ENCODE results near the gene NKIRAS2. TPM values are rescaled to one million over a fixed set of nuclear protein-coding genes. Genes with fewer than 3 reads are reported as not detected.

Gene NKIRAS2
- total RNA-seq, 2 donors from 2014 or later, result 64.8 to 69.8 TPM

DNA sequence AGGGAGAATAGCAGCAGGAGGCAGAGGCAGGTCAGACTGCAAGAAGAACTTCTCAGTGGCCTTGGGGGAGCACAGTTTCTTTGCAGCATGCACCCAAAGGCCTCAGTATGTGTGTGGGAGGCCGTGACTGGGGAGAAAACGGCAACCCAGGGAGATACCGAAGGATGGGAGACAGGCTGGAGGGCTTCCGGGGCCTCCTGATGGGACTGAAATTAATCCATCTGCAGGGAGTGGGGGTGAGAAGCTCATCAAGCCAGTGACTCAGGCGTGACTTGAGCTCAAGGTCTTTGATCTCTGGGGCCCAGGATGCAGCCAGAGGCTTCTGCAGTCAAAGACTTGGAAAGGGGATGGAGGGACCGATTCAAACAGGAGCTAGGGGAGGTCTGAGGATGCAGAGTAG lies 35.6 kb downstream of the NKIRAS2 start:
- Histone ChIP-seq H3K9me3 (no peaks in the 10 kb centered on the region), H3K27me3 (peaks cover 0 to 8% of the 10 kb centered on the region in 2 donors), H3K36me3 (no peaks in the 10 kb centered on the region), H3K4me3 (no peak overlapping the region), H3K27ac (no peak overlapping the region), H3K4me1 (peaks cover 0 to 3% of the 10 kb centered on the region in 2 donors)
- no peak for TF ChIP-seq CTCF (IDR thresholded peaks at IDR 0.05)
- no peak for DNase-seq (ENCODE audit: low spot score)

DNA sequence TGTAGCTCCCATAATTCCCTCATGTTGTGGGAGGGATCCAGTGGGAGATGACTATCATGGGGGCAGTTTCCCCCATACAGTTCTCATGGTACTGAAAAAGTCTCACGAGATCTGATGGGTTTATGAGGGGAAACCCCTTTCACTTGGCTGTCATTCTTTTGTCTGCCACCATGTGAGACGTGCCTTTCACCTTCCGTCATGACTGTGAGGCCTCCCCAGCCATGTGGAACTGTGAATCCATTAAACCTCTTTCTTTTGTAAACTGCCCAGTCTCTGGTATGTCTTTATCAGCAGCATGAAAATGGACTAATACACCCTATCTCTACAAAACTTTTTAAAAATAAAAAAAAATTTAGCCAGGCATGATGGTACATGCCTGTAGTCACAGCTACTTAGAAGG lies 36.7 kb downstream of the NKIRAS2 start:
- no peak overlapping the region for H3K27ac ChIP-seq
- H3K36me3 ChIP-seq, result no peaks in the 10 kb centered on the region
- H3K27me3 ChIP-seq, result peaks cover 0 to 8% of the 10 kb centered on the region in 2 donors
- no peak overlapping the region for H3K4me3 ChIP-seq
- H3K9me3 ChIP-seq, result no peaks in the 10 kb centered on the region
- DNase-seq (ENCODE audit: low spot score), result no peak
- no peaks in the 10 kb centered on the region for H3K4me1 ChIP-seq
- TF ChIP-seq CTCF (IDR thresholded peaks at IDR 0.05), result no peak

- Histone ChIP-seq H3K9me3 (no peaks in the 10 kb centered on the region), H3K36me3 (no peaks in the 10 kb centered on the region), H3K27ac (no peak overlapping the region), H3K27me3 (peaks cover 0 to 8% of the 10 kb centered on the region in 2 donors), H3K4me1 (peaks cover 0 to under 1% of the 10 kb centered on the region in 2 donors), H3K4me3 (no peak overlapping the region)
- DNase-seq (ENCODE audit: low spot score), result no peak
- TF ChIP-seq CTCF (IDR thresholded peaks at IDR 0.05), result no peak
Observed at GRCh38 chr17:42058063-42058462, 38.2 kb downstream of the NKIRAS2 start.

- H3K27me3 ChIP-seq, result no peaks in the 10 kb centered on the region
- no peaks in the 10 kb centered on the region for H3K36me3 ChIP-seq
- H3K27ac ChIP-seq, result no peak overlapping the region
- peaks cover 0 to 12% of the 10 kb centered on the region in 2 donors for H3K4me1 ChIP-seq
- no peak for DNase-seq (ENCODE audit: low spot score)
- no peaks in the 10 kb centered on the region for H3K9me3 ChIP-seq
- H3K4me3 ChIP-seq, result no peak overlapping the region
- no peak for TF ChIP-seq CTCF (IDR thresholded peaks at IDR 0.05)
Observed at GRCh38 chr17:42059815-42060214, 39.9 kb downstream of the NKIRAS2 start.

- no peak for DNase-seq (ENCODE audit: low spot score)
- H3K4me3 ChIP-seq, result no peak overlapping the region
- H3K9me3 ChIP-seq, result no peaks in the 10 kb centered on the region
- H3K27ac ChIP-seq, result no peak overlapping the region
- H3K27me3 ChIP-seq, result no peaks in the 10 kb centered on the region
- H3K4me1 ChIP-seq, result peaks cover 0 to 12% of the 10 kb centered on the region in 2 donors
- H3K36me3 ChIP-seq, result no peaks in the 10 kb centered on the region
- no peak for TF ChIP-seq CTCF (IDR thresholded peaks at IDR 0.05)
Observed at GRCh38 chr17:42060231-42060630, 40.3 kb downstream of the NKIRAS2 start.
